Measurements from ENCODE around the gene PTAFR.

The PTAFR gene

GRCh38 chr1:28161751-28162150 is 14.7 kb downstream of the PTAFR start:
- H3K9ac ChIP-seq (ENCODE audit: insufficient read length, low read depth), result no peak overlapping the region
- H3K36me3 ChIP-seq (ENCODE audit: insufficient read depth, insufficient read length, low read length), result no peaks in the 10 kb centered on the region
- H3K4me1 ChIP-seq (ENCODE audit: insufficient read depth, insufficient read length), result peaks cover 13% of the 10 kb centered on the region
- no peaks in the 10 kb centered on the region for H3K27me3 ChIP-seq (ENCODE audit: insufficient read depth, insufficient read length)
- DNase-seq (ENCODE audit: low read depth, low spot score), result no peak
- TF ChIP-seq ZNF274 (IDR thresholded peaks at IDR 0.05; ENCODE audit: low read depth, low read length), result no peak
- no peak for TF ChIP-seq SUZ12 (IDR thresholded peaks at IDR 0.05; ENCODE audit: extremely low read depth, insufficient read depth, insufficient read length)
- TF ChIP-seq YY1 (IDR thresholded peaks at IDR 0.05; ENCODE audit: insufficient read depth, insufficient read length), result no peak
- H3K9me3 ChIP-seq (ENCODE audit: insufficient read depth, low read length), result no peaks in the 10 kb centered on the region
- H3K4me3 ChIP-seq (ENCODE audit: insufficient read length, low read depth), result no peak overlapping the region

DNA sequence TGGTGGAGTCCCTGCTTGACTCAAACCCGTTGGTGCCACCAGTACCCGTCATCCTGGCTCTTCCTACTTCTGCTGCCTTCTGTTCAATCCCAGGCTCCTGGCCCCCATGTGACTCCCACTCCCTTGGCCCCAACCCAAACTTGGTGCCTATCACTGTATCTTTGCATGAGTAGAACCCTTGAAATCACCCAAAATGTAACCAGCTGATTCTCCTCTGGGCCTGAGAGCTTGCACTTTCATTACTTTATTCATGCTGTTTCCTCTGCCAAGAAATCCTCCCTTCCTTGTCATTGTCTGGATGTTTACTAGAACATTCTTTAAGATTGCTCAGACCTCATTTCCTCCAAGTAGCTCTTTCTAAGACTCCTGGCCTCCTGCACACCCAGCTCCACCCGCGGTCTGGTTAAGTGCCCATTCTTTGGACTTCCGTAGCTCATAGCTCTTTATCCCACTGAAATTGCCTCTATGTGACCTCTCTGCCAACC is 15.7 kb downstream of the PTAFR start:
- no peak overlapping the region for H3K4me3 ChIP-seq (ENCODE audit: insufficient read length, low read depth)
- no peaks in the 10 kb centered on the region for H3K36me3 ChIP-seq (ENCODE audit: insufficient read depth, insufficient read length, low read length)
- H3K4me1 ChIP-seq (ENCODE audit: insufficient read depth, insufficient read length), result peaks cover 13% of the 10 kb centered on the region
- TF ChIP-seq SUZ12 (IDR thresholded peaks at IDR 0.05; ENCODE audit: extremely low read depth, insufficient read depth, insufficient read length) (no peak), ZNF274 (IDR thresholded peaks at IDR 0.05; ENCODE audit: low read depth, low read length) (no peak)
- no peak for DNase-seq (ENCODE audit: low read depth, low spot score)
- H3K9me3 ChIP-seq (ENCODE audit: insufficient read depth, low read length), result no peaks in the 10 kb centered on the region
- H3K9ac ChIP-seq (ENCODE audit: insufficient read length, low read depth), result no peak overlapping the region
- H3K27me3 ChIP-seq (ENCODE audit: insufficient read depth, insufficient read length), result no peaks in the 10 kb centered on the region

GRCh38 chr1:28159680-28160079 is 16.8 kb downstream of the PTAFR start:
- DNase-seq (ENCODE audit: low read depth, low spot score), result no peak
- H3K9ac ChIP-seq (ENCODE audit: insufficient read length, low read depth), result no peak overlapping the region
- no peaks in the 10 kb centered on the region for H3K9me3 ChIP-seq (ENCODE audit: insufficient read depth, low read length)
- H3K27me3 ChIP-seq (ENCODE audit: insufficient read depth, insufficient read length), result no peaks in the 10 kb centered on the region
- TF ChIP-seq ZNF274 (IDR thresholded peaks at IDR 0.05; ENCODE audit: low read depth, low read length) (no peak), SUZ12 (IDR thresholded peaks at IDR 0.05; ENCODE audit: extremely low read depth, insufficient read depth, insufficient read length) (no peak), YY1 (IDR thresholded peaks at IDR 0.05; ENCODE audit: insufficient read depth, insufficient read length) (no peak)
- H3K36me3 ChIP-seq (ENCODE audit: insufficient read depth, insufficient read length, low read length), result no peaks in the 10 kb centered on the region
- H3K4me1 ChIP-seq (ENCODE audit: insufficient read depth, insufficient read length), result peaks cover 10% of the 10 kb centered on the region
- no peak overlapping the region for H3K4me3 ChIP-seq (ENCODE audit: insufficient read length, low read depth)

- Histone ChIP-seq H3K9me3 (ENCODE audit: insufficient read depth, low read length) (no peaks in the 10 kb centered on the region), H3K27me3 (ENCODE audit: insufficient read depth, insufficient read length) (no peaks in the 10 kb centered on the region), H3K36me3 (ENCODE audit: insufficient read depth, insufficient read length, low read length) (no peaks in the 10 kb centered on the region), H3K4me1 (ENCODE audit: insufficient read depth, insufficient read length) (peaks cover 6% of the 10 kb centered on the region), H3K4me3 (ENCODE audit: insufficient read length, low read depth) (no peak overlapping the region), H3K9ac (ENCODE audit: insufficient read length, low read depth) (no peak overlapping the region)
- no peak for DNase-seq (ENCODE audit: low read depth, low spot score)
- TF ChIP-seq ZNF274 (IDR thresholded peaks at IDR 0.05; ENCODE audit: low read depth, low read length) (no peak), YY1 (IDR thresholded peaks at IDR 0.05; ENCODE audit: insufficient read depth, insufficient read length) (no peak), SUZ12 (IDR thresholded peaks at IDR 0.05; ENCODE audit: extremely low read depth, insufficient read depth, insufficient read length) (no peak)
Measured at GRCh38 chr1:28159243-28159642, 17.2 kb downstream of the PTAFR start.

GRCh38 chr1:28157894-28158293 is 18.6 kb downstream of the PTAFR start:
- no peak overlapping the region for H3K4me3 ChIP-seq (ENCODE audit: insufficient read length, low read depth)
- peaks cover 3% of the 10 kb centered on the region for H3K4me1 ChIP-seq (ENCODE audit: insufficient read depth, insufficient read length)
- H3K9me3 ChIP-seq (ENCODE audit: insufficient read depth, low read length), result no peaks in the 10 kb centered on the region
- TF ChIP-seq YY1 (IDR thresholded peaks at IDR 0.05; ENCODE audit: insufficient read depth, insufficient read length), result no peak
- no peak for TF ChIP-seq ZNF274 (IDR thresholded peaks at IDR 0.05; ENCODE audit: low read depth, low read length)
- TF ChIP-seq SUZ12 (IDR thresholded peaks at IDR 0.05; ENCODE audit: extremely low read depth, insufficient read depth, insufficient read length), result no peak
- H3K36me3 ChIP-seq (ENCODE audit: insufficient read depth, insufficient read length, low read length), result no peaks in the 10 kb centered on the region
- DNase-seq (ENCODE audit: low read depth, low spot score), result no peak
- H3K27me3 ChIP-seq (ENCODE audit: insufficient read depth, insufficient read length), result no peaks in the 10 kb centered on the region
- no peak overlapping the region for H3K9ac ChIP-seq (ENCODE audit: insufficient read length, low read depth)

- H3K27me3 ChIP-seq (ENCODE audit: insufficient read depth, insufficient read length), result no peaks in the 10 kb centered on the region
- no peak for DNase-seq (ENCODE audit: low read depth, low spot score)
- TF ChIP-seq SUZ12 (IDR thresholded peaks at IDR 0.05; ENCODE audit: extremely low read depth, insufficient read depth, insufficient read length), result no peak
- TF ChIP-seq YY1 (IDR thresholded peaks at IDR 0.05; ENCODE audit: insufficient read depth, insufficient read length), result no peak
- TF ChIP-seq ZNF274 (IDR thresholded peaks at IDR 0.05; ENCODE audit: low read depth, low read length), result no peak
- H3K9ac ChIP-seq (ENCODE audit: insufficient read length, low read depth), result no peak overlapping the region
- peaks cover 3% of the 10 kb centered on the region for H3K4me1 ChIP-seq (ENCODE audit: insufficient read depth, insufficient read length)
- no peaks in the 10 kb centered on the region for H3K36me3 ChIP-seq (ENCODE audit: insufficient read depth, insufficient read length, low read length)
- H3K4me3 ChIP-seq (ENCODE audit: insufficient read length, low read depth), result no peak overlapping the region
- no peaks in the 10 kb centered on the region for H3K9me3 ChIP-seq (ENCODE audit: insufficient read depth, low read length)
Measured at GRCh38 chr1:28156821-28157220, 19.7 kb downstream of the PTAFR start.

DNA sequence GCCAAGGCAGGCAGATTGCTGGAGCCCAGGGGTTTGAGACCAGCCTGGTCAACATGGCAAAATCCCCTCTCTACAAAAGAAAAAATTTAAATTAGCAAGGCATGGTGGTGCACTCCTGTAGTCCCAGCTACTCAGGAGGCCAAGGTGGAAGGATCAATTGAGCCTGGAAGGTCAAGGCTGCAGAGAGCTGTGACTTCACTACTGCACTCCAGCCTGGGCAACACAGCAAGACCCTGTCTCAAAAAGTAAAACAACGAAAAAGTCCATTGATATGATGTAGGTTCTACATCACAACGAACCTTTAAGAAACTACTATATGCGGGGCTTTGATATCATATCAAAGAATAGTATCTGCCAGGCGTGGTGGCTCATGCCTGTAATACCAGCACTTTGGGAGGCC is 20.9 kb downstream of the PTAFR start:
- Histone ChIP-seq H3K9me3 (ENCODE audit: insufficient read depth, low read length) (no peaks in the 10 kb centered on the region), H3K27me3 (ENCODE audit: insufficient read depth, insufficient read length) (no peaks in the 10 kb centered on the region), H3K36me3 (ENCODE audit: insufficient read depth, insufficient read length, low read length) (no peaks in the 10 kb centered on the region), H3K4me1 (ENCODE audit: insufficient read depth, insufficient read length) (peaks cover 3% of the 10 kb centered on the region), H3K9ac (ENCODE audit: insufficient read length, low read depth) (no peak overlapping the region), H3K4me3 (ENCODE audit: insufficient read length, low read depth) (no peak overlapping the region)
- TF ChIP-seq SUZ12 (IDR thresholded peaks at IDR 0.05; ENCODE audit: extremely low read depth, insufficient read depth, insufficient read length), result no peak
- TF ChIP-seq ZNF274 (IDR thresholded peaks at IDR 0.05; ENCODE audit: low read depth, low read length), result no peak
- TF ChIP-seq YY1 (IDR thresholded peaks at IDR 0.05; ENCODE audit: insufficient read depth, insufficient read length), result no peak
- DNase-seq (ENCODE audit: low read depth, low spot score), result no peak
